HG02840 (cell line): ENCODE results near the gene PAAF1.
"Not testable (repeated sequence)": the region's sequence is repeated elsewhere in the genome, so short reads cannot be mapped to it uniquely, and the experiment has no call there.

Source experiments
- ATAC-seq: cut with Tn5 transposase; IDR thresholded peaks from one replicate; pipeline ENCODE4 v1.9.1; 2021; ENCODE audit warnings: mild to moderate bottlenecking, moderate library complexity, moderate number of reproducible peaks; ENCODE audit not compliant: unreplicated experiment, low FRiP score

The PAAF1 gene

GRCh38 chr11:73880449-73880848 is 3.6 kb downstream of the PAAF1 start:
- ATAC-seq, result not testable (repeated sequence)

DNA sequence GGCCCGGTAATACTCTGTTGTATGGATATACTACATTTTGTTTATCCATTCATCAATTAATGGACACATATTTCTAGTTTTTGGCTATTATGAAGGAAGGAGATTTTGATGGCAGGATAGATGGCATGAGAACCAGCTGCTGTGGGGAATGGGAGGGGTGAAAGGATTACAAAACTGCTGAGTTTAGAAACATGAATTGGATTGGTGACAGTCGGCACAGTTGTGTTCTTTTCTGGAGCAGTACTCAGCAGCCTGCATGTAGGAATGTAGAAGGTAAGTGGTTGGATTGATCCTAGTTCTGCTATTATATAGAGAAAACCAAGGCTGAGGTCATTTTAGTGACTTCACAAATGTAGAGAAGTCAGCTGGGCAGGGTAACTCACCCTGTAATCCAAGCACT is 7.1 kb downstream of the PAAF1 start:
- ATAC-seq, result no peak

DNA sequence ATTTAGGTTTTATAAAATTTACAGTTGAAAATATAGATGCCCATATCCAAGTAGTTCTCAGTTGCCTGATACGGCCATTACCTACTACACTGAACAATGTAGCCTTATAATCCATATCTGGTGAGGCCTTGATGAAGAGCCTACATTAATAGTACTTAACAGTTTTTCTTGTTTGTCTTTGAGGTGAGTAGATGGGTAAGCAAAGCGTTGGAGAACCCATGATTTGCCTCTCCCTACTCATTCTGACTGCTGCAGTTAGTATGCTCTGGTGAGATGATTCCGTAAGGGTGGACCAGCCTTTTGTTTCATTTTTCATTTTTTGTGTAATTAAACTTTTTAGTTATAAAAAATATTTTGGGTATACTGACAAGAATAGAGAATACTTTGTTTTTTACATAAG is 11.4 kb downstream of the PAAF1 start:
- no peak for ATAC-seq

GRCh38 chr11:73889019-73889418 is 12.2 kb downstream of the PAAF1 start:
- ATAC-seq, result no peak

DNA sequence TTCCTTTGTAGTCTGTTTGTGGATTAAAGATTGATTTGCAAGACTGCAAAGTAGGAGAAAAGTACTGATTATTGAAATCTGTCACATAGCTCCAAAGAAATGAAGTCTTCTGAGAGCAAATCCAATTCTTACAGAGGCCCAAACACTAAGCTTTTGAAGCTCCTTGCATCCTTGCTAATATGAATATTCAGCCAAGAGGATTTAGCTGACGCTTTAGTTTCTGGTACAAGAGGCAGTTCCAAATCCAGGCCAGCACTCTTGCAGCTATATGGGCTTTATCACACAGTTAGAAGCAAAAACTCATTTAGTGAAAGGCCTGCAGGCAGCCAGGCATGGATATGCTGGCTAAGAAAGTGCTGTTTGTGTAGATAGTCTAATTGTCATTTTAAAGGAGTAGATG is 12.7 kb downstream of the PAAF1 start:
- ATAC-seq, result no peak

DNA sequence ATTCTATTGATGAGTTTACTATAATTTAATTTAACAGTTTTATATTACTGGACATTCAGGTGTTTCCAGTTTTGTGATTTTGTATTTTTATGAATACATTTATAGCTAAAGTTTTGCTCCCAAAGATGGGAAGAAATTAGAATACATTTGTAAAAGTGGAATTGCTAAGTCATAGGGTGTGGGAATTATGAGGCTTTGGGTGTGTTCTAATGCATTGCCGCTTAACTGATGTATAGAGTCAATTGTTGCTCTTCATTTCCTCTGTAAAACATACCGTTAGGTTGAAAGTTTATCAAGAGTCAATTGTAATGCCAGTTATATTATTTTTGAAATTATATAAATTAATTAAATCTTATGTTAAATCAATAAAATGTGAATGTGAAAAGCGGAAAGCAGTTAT is 16.2 kb downstream of the PAAF1 start:
- ATAC-seq, result no peak

GRCh38 chr11:73894725-73895335 is 18.0 kb downstream of the PAAF1 start:
- ATAC-seq, result no peak

DNA sequence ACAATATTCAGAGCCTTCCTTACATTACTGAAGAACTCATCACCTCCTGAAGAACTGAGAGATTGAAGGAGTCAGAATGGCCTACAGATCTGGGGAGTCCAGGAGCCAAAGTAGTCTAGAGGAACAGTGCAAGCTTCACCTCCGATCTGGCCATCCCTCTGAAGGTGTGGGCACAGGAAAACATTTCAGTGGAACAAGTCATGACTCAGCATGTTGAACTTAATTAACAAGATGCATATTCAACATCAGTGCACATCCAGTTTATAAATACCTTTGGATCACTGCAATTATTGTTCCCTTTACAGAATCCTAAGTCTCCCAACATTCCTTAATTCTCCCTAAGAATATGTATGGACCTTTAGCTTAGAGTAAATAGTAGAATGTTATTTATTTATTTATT is 25.5 kb downstream of the PAAF1 start:
- no peak for ATAC-seq

- ATAC-seq, result no peak
These were observed 30.4 kb downstream of the PAAF1 start for GRCh38 chr11:73907191-73907590.

- ATAC-seq, result no peak
These were observed 35.2 kb downstream of the PAAF1 start for GRCh38 chr11:73912026-73912425.

GRCh38 chr11:73913472-73913871 is 36.7 kb downstream of the PAAF1 start:
- no peak for ATAC-seq

GRCh38 chr11:73914284-73914683 is 37.5 kb downstream of the PAAF1 start:
- ATAC-seq, result no peak

GRCh38 chr11:73916435-73916834 is 39.6 kb downstream of the PAAF1 start:
- ATAC-seq, result no peak

- ATAC-seq, result no peak
These were observed 44.4 kb downstream of the PAAF1 start for GRCh38 chr11:73921180-73921579.

GRCh38 chr11:73929388-73929787 is 52.6 kb downstream of the PAAF1 start:
- ATAC-seq, result no peak

- ATAC-seq, result no peak
These were observed 54.3 kb downstream of the PAAF1 start for GRCh38 chr11:73931039-73931645.

GRCh38 chr11:73931951-73932350 is 55.2 kb downstream of the PAAF1 start:
- no peak for ATAC-seq

DNA sequence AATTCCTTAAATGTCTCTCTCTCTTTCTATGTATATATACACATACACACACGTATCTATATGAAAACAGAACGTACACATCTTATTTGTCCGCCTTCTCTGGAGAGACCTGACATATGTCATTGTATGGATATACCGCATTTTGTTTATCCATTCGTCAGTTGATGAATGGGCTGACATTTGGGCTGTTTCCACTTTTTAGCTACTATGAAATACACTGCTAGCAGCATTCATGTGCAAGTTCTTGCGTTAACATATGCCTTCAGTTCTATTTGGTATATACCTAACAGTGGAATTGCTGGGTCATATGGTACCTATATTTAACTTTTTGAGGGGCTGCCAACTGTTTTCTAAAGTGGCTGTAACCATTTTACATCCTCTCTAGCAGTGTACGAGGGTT is 56.0 kb downstream of the PAAF1 start:
- no peak for ATAC-seq

GRCh38 chr11:73936047-73936446 is 59.2 kb downstream of the PAAF1 start:
- ATAC-seq, result not testable (repeated sequence)

DNA sequence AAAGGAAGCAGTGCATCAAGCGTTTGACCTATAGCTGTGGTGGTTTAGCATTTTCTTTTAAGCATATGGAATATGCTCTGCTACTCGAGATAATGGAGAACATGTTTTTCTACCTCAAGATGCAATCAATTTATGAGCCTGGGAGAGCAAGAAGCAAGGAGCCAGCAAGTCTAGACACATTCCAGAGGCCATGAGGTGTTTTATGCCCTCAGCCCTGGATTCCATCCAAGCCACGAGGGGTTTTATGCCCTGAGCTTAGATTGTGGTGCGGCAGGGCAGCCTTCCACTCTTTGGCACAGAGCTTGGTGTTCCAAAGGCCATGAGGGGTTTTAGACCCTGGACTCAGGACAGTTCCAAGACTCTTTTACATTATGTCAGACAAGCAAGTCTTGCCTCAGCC is 62.3 kb downstream of the PAAF1 start:
- ATAC-seq, result no peak

DNA sequence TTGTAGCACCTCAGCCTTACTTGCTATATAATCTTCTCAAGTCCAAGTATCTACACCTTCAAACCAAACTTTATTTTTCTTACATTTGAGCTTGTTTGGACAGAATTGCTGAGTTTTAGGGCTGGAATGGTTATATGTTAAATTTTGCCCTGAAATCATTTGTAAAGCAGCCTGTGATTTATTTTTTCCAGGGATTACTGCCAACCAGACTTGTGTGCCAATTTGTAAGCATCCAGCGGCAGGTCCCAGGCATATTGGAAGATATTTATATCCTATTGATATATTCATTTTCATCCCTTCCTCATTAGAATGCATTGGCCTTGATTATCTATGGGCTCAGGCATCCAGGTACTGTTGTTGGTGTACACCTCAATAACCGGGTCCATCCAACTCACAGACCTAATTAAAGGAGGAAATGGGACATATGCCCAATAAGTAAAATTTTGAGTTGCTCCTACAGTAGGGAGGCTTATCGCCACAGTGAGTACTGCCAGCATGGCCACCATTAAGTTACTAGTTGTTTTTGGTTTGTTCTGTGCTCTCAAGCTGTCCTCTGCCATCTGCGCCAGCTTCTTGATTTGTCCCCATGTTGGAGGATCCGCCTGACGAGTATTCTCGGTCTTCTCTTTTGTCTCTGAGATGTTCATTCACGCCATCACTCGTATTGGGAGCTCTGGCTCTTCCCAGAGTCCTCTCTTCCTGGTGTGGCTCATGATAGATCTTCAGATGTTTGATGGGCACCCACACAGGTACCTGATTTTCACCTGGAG is 64.2 kb downstream of the PAAF1 start:
- ATAC-seq, result no peak

- ATAC-seq, result no peak
These were observed 65.2 kb downstream of the PAAF1 start for GRCh38 chr11:73942010-73942409.
